Measurements from ENCODE around the gene TCEAL3. TPM values are rescaled to one million over a fixed set of nuclear protein-coding genes. Genes with fewer than 3 reads are reported as not detected.
A peak's percentile ranks its signal among the peaks of the same experiment; 100 is the strongest.

TCEAL3 gene
- total RNA-seq, 2 experiments from 2014 or later: 5.6 to 7.9 TPM

DNA sequence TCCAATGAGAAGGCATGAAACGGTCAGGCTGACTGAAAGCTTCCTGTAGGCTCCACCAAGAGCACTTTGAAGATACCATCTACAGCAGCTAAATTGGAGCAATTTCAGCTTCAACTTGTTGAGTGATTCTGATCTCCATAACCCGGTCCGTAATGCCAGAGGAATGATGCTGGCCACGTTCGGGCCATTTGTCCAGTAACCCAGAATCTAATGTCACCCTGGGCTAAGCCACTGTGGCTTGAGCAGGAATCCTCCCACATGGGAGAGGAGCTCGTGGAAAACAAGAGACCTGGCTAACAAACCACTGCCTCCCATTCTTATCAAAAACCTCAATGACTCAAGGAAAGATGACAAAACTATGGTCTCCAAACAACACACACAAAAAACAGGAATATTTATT lies 36.6 kb upstream of the TCEAL3 start:
- TF ChIP-seq, protein P1, sequence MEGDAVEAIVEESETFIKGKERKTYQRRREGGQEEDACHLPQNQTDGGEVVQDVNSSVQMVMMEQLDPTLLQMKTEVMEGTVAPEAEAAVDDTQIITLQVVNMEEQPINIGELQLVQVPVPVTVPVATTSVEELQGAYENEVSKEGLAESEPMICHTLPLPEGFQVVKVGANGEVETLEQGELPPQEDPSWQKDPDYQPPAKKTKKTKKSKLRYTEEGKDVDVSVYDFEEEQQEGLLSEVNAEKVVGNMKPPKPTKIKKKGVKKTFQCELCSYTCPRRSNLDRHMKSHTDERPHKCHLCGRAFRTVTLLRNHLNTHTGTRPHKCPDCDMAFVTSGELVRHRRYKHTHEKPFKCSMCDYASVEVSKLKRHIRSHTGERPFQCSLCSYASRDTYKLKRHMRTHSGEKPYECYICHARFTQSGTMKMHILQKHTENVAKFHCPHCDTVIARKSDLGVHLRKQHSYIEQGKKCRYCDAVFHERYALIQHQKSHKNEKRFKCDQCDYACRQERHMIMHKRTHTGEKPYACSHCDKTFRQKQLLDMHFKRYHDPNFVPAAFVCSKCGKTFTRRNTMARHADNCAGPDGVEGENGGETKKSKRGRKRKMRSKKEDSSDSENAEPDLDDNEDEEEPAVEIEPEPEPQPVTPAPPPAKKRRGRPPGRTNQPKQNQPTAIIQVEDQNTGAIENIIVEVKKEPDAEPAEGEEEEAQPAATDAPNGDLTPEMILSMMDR (IDR thresholded peaks at IDR 0.05): no peak
- Mint-ChIP-seq H3K27ac (no peak overlapping the region), H3K36me3 (ENCODE audit: low read depth) (no peaks in the 10 kb centered on the region), H3K9me3 (no peaks in the 10 kb centered on the region), H3K27me3 (peaks cover 2% of the 10 kb centered on the region), H3K4me3 (no peak overlapping the region), H3K4me1 (ENCODE audit: low read depth) (no peaks in the 10 kb centered on the region)
- intact Hi-C loops (cut with micrococcal nuclease): no loop called here
- DNase-seq: no peak
- no peak for ATAC-seq
- CTCF ChIA-PET: no interaction called here
- POLR2A ChIA-PET: no interaction called here

DNA sequence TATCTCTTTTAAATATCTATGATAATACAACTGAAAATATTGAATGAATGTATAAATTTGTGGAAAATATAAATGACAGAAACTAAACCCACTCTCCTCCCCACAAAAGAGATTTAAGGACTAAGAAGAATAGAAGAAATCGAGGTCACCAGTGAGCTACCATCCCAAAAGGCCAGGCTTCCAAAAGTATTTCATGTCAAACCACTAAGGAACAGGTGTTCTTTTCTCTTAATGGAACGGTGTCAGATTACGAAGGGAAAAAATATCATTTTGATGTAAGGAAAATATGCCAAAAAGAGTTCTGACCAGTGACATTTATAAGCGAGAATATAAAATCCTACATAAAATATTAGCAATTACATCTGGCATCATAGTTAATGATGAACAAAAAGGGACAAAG lies 36.0 kb upstream of the TCEAL3 start:
- ChIA-PET CTCF (no interaction called here), POLR2A (no interaction called here)
- DNase-seq: no peak
- Mint-ChIP-seq H3K4me1 (ENCODE audit: low read depth) (no peaks in the 10 kb centered on the region), H3K27ac (no peak overlapping the region), H3K27me3 (peaks cover 2% of the 10 kb centered on the region), H3K36me3 (ENCODE audit: low read depth) (no peaks in the 10 kb centered on the region), H3K9me3 (no peaks in the 10 kb centered on the region), H3K4me3 (no peak overlapping the region)
- ATAC-seq: no peak
- intact Hi-C loops (cut with micrococcal nuclease): no loop called here
- TF ChIP-seq, protein P1 (IDR thresholded peaks at IDR 0.05): no peak

DNA sequence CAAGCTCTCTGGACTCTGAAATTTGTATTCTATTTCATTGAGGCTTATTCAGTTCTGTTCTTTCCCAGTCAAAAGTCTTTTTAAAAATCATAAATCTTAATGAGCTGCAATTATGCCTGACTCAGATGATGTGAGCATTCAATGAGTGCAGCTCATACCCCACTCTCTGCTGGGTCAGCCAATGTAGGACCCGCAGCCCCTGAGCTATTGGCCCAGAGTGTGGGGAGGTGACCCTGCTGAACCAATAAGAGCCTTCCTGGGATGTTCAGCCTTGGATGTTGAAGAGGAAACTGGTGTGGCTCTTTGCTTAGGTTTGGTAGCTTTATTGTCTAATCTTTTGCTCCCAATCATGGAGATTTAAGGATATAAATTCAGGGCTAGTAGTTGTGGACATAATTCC lies 34.6 kb upstream of the TCEAL3 start:
- Mint-ChIP-seq H3K9me3 (no peaks in the 10 kb centered on the region), H3K27me3 (peaks cover 2% of the 10 kb centered on the region), H3K4me3 (no peak overlapping the region), H3K27ac (no peak overlapping the region), H3K36me3 (ENCODE audit: low read depth) (no peaks in the 10 kb centered on the region), H3K4me1 (ENCODE audit: low read depth) (no peaks in the 10 kb centered on the region)
- DNase-seq (no peak), ATAC-seq (no peak)
- ChIA-PET POLR2A (no interaction called here), CTCF (no interaction called here)
- TF ChIP-seq, protein P1 (IDR thresholded peaks at IDR 0.05): no peak
- intact Hi-C loops (cut with micrococcal nuclease): no loop called here

DNA sequence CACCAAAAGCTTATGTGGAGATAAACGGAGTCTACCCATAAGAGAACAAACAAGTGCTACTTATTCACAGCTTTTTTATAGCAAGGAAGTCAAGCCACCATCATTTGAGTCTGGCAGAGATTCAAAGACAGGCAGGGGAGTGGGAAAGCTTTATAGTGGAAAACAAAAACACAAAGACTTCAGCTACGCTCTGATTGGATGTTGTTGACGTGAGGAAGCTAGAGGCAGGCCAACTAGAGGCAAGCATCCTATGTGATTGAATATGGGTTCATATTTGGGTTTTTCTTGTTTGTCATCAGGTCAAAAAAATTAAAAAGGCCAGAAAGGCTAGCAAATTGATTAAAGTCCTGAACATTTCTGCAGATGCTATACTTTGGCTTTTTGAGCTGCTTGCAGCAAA lies 23.2 kb upstream of the TCEAL3 start:
- ChIA-PET POLR2A (no interaction called here), CTCF (interaction anchor here (0.8 kb wide), 1 partner anchor 101 kb away, joined by 3 read pairs; no protein-coding TSS in a partner anchor)
- Mint-ChIP-seq H3K27me3 (peaks cover 1% of the 10 kb centered on the region), H3K4me3 (peak overlapping the region; percentile 83), H3K36me3 (ENCODE audit: low read depth) (no peaks in the 10 kb centered on the region), H3K9me3 (no peaks in the 10 kb centered on the region), H3K27ac (no peak overlapping the region), H3K4me1 (ENCODE audit: low read depth) (peaks cover 4% of the 10 kb centered on the region)
- no peak for DNase-seq
- no peak for ATAC-seq
- TF ChIP-seq, protein P1 (IDR thresholded peaks at IDR 0.05): no peak
- intact Hi-C loops (cut with micrococcal nuclease): no loop called here

DNA sequence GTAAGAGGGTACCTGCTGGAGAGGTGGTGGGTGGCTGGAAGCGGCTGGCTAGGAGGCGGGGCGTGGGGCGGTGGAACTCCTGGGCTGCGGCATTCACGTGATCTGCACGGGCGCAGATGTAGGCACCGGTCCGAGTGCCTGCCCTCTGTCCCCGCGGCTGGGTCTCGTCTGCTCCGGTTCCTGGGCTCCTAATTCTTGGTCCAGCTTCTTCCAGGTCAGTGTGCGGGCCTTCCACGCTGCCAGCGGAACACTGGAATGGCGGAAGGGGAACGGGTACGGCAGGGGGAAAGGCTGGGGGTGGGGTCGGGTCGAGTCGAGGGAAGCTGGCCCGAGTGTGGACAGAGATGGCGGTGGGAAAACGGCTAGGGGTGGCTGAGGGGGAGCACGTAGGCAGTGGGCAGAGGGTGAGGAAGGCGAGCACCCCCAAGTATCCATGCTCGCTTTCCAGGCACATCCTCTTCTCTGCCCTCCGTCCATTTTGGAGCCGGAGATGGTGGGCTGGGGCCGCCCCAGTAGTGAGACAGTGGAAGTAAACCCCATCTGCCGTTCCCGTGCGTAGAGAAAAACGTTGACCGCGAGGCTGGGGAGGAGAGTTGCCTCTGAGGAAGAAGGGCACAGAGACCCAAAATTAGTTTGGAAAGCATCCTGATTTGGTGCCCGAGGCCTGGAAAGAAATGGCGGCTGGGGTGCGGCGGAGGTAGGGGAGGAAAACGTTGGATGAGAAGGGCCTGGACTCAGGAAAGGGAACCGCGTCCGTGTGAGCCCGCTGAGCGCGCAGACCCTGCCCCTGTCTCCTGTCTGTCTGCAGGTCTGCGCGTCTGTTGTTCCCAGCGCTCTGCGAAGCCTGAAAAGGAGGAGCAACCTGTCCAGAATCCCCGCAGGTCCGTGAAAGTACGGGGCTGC lies 22.1 kb upstream of the TCEAL3 start, which contains the start of gene TCEAL4:
TSS of gene TCEAL4 (plus strand) at position 105 of the 903 bp plus-strand sequence. CDS start 1,161 bp downstream, outside the sequence.
- intact Hi-C loops (cut with micrococcal nuclease): no loop called here
- Mint-ChIP-seq H3K27ac (peak within 1 kb of the TSS; percentile 65), H3K4me3 (peak within 1 kb of the TSS; percentile 83), H3K4me1 (ENCODE audit: low read depth) (peaks cover 6% of the 10 kb centered on the region), H3K9me3 (no peaks in the 10 kb centered on the region), H3K27me3 (peaks cover under 1% of the 10 kb centered on the region), H3K36me3 (ENCODE audit: low read depth) (no peaks in the 10 kb centered on the region)
- ChIA-PET CTCF (no interaction called here), POLR2A (interaction anchor here (0.9 kb wide), 1 partner anchor 10 kb away, joined by 3 read pairs; no protein-coding TSS in a partner anchor)
- ATAC-seq (peak; percentile 82), DNase-seq (peak; percentile 66)
- TF ChIP-seq, protein P1 (IDR thresholded peaks at IDR 0.05): no peak
